ENCODE measurements around the gene CD101. TPM values are rescaled to one million over a fixed set of nuclear protein-coding genes. Genes with fewer than 3 reads are reported as not detected.

The CD101 gene
- total RNA-seq, 1 experiment from 2014 or later, result 0.76 TPM

DNA sequence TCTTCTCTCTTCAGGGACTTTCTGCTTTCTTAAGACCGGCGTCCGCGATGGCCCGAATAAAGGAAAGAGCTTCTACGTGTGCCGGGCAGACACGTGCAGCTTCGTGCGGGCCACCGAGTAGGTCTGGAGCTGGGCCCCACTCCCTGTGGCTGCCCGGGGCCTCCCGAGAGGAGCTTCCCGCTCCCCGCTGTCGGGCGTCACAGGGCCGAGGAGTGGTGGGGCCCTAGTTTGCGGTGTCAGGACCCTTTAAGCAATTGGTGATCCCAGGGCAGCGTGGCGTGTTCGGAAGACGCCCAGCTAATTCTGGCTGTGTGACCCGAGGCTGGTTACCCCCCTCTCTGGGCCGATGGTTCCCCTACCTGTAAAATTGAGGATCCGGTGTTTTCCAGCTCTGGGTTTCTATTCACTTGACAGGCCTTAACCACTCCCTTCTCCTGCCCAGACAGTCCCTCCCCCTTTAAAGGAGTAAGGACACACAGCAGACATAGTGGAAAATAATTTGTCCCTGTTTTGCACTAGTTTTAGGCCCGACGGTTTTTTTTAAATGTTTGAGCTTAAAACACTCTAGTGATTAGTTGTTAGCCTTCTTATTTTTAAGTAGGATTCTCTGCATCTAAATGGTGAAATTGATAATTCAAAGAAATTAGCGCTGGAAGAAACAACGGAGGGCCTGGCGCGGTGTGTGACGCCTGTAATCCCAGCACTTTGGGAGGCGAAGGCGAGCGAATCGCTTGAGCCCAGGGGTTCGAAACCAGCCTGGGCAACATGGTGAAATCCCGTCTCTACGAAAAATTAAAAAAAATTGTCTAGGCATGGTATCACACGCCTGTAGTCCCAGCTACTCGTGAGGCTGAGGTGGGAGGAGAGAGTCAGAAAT, 59.1 kb downstream of the CD101 start:
- no peaks in the 10 kb centered on the region for H3K27me3 ChIP-seq (ENCODE audit: insufficient read depth, low read depth)
- H3F3A ChIP-seq (ENCODE audit: insufficient read depth, low read depth), result peaks cover 11% of the 10 kb centered on the region
- intact Hi-C loops (cut with micrococcal nuclease; ENCODE audit: unreplicated experiment), result loop anchor here (2.0 to 5.0 kb wide), 3 partner anchors 207 to 553 kb away; no protein-coding TSS in a partner anchor
- H3K4me1 ChIP-seq (replicated peaks; ENCODE audit: insufficient read depth), result peaks cover 24% of the 10 kb centered on the region
- peak overlapping the region; percentile 80 for H3K4me2 ChIP-seq
- BruUV-seq (replicated peaks), result TSS peak; percentile 85
- H3K9me2 ChIP-seq (ENCODE audit: insufficient read depth), result no peaks in the 10 kb centered on the region
- peaks cover 23% of the 10 kb centered on the region for H3K36me3 ChIP-seq (ENCODE audit: low read depth)
- peaks cover 53% of the 10 kb centered on the region for H3K79me2 ChIP-seq (ENCODE audit: low read depth)
- peak overlapping the region; percentile 58 for H3K27ac ChIP-seq
- ChIA-PET CTCF (interaction anchor here (0.6 to 1.7 kb wide), 5 partner anchors 68 to 531 kb away, joined by 3 to 6 read pairs (median 4); no protein-coding TSS in a partner anchor), POLR2A (ENCODE audit: unreplicated experiment) (interaction anchor here (0.5 to 1.2 kb wide), 21 partner anchors 59 to 1431 kb away, joined by 3 to 17 read pairs (median 3); partner anchors contain the start of genes CD58 and IGSF3)
- H3K9me3 ChIP-seq (ENCODE audit: insufficient read depth, low read depth), result no peaks in the 10 kb centered on the region
- peak overlapping the region; percentile 67 for H3K4me3 ChIP-seq
- TF ChIP-seq EZH2 (IDR thresholded peaks at IDR 0.05; ENCODE audit: low read depth), result no peak
- TF ChIP-seq, protein P1, sequence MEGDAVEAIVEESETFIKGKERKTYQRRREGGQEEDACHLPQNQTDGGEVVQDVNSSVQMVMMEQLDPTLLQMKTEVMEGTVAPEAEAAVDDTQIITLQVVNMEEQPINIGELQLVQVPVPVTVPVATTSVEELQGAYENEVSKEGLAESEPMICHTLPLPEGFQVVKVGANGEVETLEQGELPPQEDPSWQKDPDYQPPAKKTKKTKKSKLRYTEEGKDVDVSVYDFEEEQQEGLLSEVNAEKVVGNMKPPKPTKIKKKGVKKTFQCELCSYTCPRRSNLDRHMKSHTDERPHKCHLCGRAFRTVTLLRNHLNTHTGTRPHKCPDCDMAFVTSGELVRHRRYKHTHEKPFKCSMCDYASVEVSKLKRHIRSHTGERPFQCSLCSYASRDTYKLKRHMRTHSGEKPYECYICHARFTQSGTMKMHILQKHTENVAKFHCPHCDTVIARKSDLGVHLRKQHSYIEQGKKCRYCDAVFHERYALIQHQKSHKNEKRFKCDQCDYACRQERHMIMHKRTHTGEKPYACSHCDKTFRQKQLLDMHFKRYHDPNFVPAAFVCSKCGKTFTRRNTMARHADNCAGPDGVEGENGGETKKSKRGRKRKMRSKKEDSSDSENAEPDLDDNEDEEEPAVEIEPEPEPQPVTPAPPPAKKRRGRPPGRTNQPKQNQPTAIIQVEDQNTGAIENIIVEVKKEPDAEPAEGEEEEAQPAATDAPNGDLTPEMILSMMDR (conservative IDR thresholded peaks at IDR 0.05), result no peak
- DNase-seq, result peak in 1 of 2 experiments; percentile 62
- no peaks in the 10 kb centered on the region for H4K20me1 ChIP-seq (ENCODE audit: insufficient read depth)
- H2AFZ ChIP-seq, result peak overlapping the region; percentile 87

DNA sequence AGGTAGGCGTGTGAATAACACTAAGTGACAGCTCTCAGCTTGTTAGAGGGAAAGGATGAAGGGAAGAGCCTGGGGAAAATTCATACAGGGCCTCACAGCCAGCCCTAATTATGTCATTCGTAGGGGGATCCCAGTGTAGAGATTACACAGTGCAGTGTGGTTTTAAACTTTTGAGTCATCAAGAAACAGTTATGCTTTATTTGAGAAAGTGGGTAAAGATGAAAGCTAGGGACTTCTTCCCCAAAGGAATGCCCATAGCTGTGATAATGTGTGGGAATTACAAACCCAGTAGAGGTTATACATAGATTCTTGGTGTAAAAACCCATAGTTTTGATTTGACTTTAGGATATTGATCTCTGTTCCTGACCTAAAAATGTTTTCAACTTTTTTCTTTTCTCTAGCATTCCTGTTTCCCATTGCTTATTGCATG, 60.4 kb downstream of the CD101 start:
- ChIA-PET POLR2A (ENCODE audit: unreplicated experiment) (no interaction called here), CTCF (no interaction called here)
- H3K9me3 ChIP-seq (ENCODE audit: insufficient read depth, low read depth), result no peaks in the 10 kb centered on the region
- H3K27ac ChIP-seq, result no peak overlapping the region
- peaks cover 23% of the 10 kb centered on the region for H3K36me3 ChIP-seq (ENCODE audit: low read depth)
- peaks cover 11% of the 10 kb centered on the region for H3F3A ChIP-seq (ENCODE audit: insufficient read depth, low read depth)
- no peaks in the 10 kb centered on the region for H3K9me2 ChIP-seq (ENCODE audit: insufficient read depth)
- H3K4me1 ChIP-seq (replicated peaks; ENCODE audit: insufficient read depth), result peaks cover 24% of the 10 kb centered on the region
- no peaks in the 10 kb centered on the region for H4K20me1 ChIP-seq (ENCODE audit: insufficient read depth)
- intact Hi-C loops (cut with micrococcal nuclease; ENCODE audit: unreplicated experiment), result loop anchor here (2.0 to 5.0 kb wide), 3 partner anchors 205 to 555 kb away; no protein-coding TSS in a partner anchor
- peak overlapping the region; percentile 80 for H3K4me2 ChIP-seq
- TF ChIP-seq, protein P1 (conservative IDR thresholded peaks at IDR 0.05), result no peak
- no peak for TF ChIP-seq EZH2 (IDR thresholded peaks at IDR 0.05; ENCODE audit: low read depth)
- BruUV-seq (replicated peaks), result no TSS peak
- no peak overlapping the region for H2AFZ ChIP-seq
- H3K4me3 ChIP-seq, result no peak overlapping the region
- no peak for DNase-seq
- H3K27me3 ChIP-seq (ENCODE audit: insufficient read depth, low read depth), result no peaks in the 10 kb centered on the region
- peaks cover 47% of the 10 kb centered on the region for H3K79me2 ChIP-seq (ENCODE audit: low read depth)

DNA sequence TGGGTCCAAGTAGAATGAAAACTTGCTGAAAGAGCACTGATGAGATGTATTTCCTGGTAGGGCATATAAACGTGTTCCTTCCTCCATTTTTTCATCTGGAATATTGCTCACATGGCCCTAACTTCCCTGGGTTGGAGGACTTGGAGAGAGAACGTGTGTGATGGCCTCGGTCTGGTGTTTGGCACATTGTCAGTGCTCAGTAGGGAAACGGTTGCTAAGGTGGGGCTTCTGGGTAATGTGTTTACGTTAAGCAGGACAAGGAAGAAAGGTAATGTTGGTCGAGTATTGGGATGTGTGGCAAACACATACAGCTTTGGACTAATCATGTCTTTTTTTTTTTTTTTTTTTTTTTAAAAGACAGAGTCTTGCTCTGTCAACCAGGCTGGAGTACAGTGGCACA, 64.8 kb downstream of the CD101 start:
- Histone ChIP-seq H3K4me3 (no peak overlapping the region), H4K20me1 (ENCODE audit: insufficient read depth) (no peaks in the 10 kb centered on the region), H3K36me3 (ENCODE audit: low read depth) (peaks cover 23% of the 10 kb centered on the region), H3K27me3 (ENCODE audit: insufficient read depth, low read depth) (no peaks in the 10 kb centered on the region), H2AFZ (no peak overlapping the region), H3K27ac (no peak overlapping the region), H3K4me2 (no peak overlapping the region), H3F3A (ENCODE audit: insufficient read depth, low read depth) (peaks cover 4% of the 10 kb centered on the region; the same call in 1 of the 2 replicates), H3K9me2 (ENCODE audit: insufficient read depth) (no peaks in the 10 kb centered on the region), H3K4me1 (replicated peaks; ENCODE audit: insufficient read depth) (peaks cover 3% of the 10 kb centered on the region), H3K9me3 (ENCODE audit: insufficient read depth, low read depth) (no peaks in the 10 kb centered on the region), H3K79me2 (ENCODE audit: low read depth) (peaks cover 35% of the 10 kb centered on the region)
- intact Hi-C loops (cut with micrococcal nuclease; ENCODE audit: unreplicated experiment), result loop anchor here (5.0 kb wide), 2 partner anchors 446 to 691 kb away; no protein-coding TSS in a partner anchor
- BruUV-seq (replicated peaks), result no TSS peak
- no peak for DNase-seq
- CTCF ChIA-PET, result interaction anchor here (0.6 to 2.2 kb wide), 2 partner anchors 218 to 294 kb away, joined by 5 to 12 read pairs; no protein-coding TSS in a partner anchor
- POLR2A ChIA-PET (ENCODE audit: unreplicated experiment), result interaction anchor here (0.7 kb wide), 1 partner anchor 27 kb away, joined by 34 read pairs; no protein-coding TSS in a partner anchor
- TF ChIP-seq, protein P1 (conservative IDR thresholded peaks at IDR 0.05), result no peak
- TF ChIP-seq EZH2 (IDR thresholded peaks at IDR 0.05; ENCODE audit: low read depth), result no peak
